ENCODE results near the gene CTXN1.

CTXN1 gene

DNA sequence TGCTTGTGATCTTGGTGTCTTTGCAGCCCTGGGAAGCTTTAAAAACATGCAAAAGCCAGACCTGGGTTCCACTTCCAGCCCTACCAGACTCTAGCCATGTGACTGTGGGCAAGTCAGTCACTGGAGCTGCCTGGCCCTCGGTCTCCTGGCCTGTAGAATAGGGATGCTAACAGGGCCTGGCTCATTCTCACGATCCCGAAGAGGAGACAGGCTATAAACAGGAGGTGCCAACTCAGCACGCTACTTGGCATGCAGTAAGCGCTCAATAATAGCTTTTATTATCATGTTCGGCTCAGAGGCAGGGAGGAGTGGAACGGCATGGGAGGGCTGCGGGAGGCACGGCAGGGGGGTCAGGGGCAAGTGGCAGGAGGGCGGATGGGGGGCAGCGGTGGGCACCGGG lies 1.7 kb downstream of the CTXN1 start:
- Histone ChIP-seq H3K79me2 (ENCODE audit: insufficient read depth, low read length) (no peaks in the 10 kb centered on the region), H3K27me3 (ENCODE audit: low read length) (no peaks in the 10 kb centered on the region), H3K4me3 (ENCODE audit: insufficient read depth, low read length, poor library complexity, severe bottlenecking) (no peak overlapping the region), H3K27ac (ENCODE audit: low read depth, low read length) (no peak overlapping the region), H4K20me1 (ENCODE audit: low read depth, low read length) (no peaks in the 10 kb centered on the region), H3K36me3 (ENCODE audit: low read length) (no peaks in the 10 kb centered on the region), H3K9ac (ENCODE audit: low read length) (no peak overlapping the region), H2AFZ (ENCODE audit: low read depth, low read length, severe bottlenecking) (no peak overlapping the region), H3K9me2 (replicated peaks; ENCODE audit: insufficient read depth, low read length) (no peaks in the 10 kb centered on the region), H3F3A (ENCODE audit: insufficient read depth) (peaks cover 5% of the 10 kb centered on the region; the same call in 1 of the 2 replicates), H3K9me3 (ENCODE audit: insufficient read depth, low read length) (no peaks in the 10 kb centered on the region), H3K4me2 (ENCODE audit: low read depth, low read length, poor library complexity, severe bottlenecking) (no peak overlapping the region)
- TF ChIP-seq, protein P1, sequence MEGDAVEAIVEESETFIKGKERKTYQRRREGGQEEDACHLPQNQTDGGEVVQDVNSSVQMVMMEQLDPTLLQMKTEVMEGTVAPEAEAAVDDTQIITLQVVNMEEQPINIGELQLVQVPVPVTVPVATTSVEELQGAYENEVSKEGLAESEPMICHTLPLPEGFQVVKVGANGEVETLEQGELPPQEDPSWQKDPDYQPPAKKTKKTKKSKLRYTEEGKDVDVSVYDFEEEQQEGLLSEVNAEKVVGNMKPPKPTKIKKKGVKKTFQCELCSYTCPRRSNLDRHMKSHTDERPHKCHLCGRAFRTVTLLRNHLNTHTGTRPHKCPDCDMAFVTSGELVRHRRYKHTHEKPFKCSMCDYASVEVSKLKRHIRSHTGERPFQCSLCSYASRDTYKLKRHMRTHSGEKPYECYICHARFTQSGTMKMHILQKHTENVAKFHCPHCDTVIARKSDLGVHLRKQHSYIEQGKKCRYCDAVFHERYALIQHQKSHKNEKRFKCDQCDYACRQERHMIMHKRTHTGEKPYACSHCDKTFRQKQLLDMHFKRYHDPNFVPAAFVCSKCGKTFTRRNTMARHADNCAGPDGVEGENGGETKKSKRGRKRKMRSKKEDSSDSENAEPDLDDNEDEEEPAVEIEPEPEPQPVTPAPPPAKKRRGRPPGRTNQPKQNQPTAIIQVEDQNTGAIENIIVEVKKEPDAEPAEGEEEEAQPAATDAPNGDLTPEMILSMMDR (IDR thresholded peaks at IDR 0.05; ENCODE audit: insufficient read depth, low read length, poor library complexity, severe bottlenecking) = no peak
- no peak for TF ChIP-seq EZH2phosphoT487 (conservative IDR thresholded peaks at IDR 0.05; ENCODE audit: low read length)

DNA sequence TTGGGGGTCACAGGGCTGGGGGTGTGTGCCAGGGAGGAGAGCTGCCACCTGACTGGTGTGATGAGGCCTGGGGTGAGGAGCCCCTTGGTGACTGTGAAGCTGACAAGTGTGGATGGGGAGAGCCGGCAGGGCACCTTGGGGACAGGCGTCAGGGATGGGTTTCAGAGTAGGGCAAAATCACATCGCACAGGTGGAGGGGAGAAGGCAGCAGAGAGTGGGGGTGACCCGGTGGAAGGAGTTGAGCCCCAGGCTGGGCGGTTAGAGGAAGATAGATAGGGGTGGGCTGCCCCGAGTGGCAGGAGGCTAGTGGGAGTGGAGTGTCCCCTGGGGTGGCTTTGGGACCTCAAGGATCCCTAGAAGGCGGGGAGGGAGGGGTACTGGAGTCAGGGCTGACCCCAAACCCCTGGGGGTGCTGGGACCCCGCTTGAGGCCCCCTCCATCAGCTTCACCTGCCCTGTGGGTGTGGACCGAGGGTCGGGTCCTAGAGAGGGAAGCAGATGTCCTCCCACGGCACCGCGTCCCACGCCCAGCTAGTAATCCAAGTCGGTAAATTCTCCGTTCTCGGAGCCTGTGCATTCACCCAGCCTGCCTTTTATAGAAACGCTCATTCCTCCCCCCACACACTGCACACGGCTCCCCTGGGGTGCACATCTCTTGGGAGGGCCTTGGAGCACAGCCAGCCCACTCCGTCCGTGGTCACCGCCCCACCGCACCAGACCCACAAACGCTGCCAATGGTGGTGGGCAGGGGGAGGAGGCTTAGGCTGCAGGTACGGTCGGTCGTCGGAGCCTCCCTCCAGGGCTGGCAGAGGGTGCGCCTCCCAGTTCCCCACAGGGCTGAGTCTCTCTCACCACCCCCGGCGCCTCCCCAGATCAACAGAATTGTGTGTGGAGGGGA lies 2.4 kb downstream of the CTXN1 start:
- Histone ChIP-seq H3K4me2 (ENCODE audit: low read depth, low read length, poor library complexity, severe bottlenecking) (no peak overlapping the region), H2AFZ (ENCODE audit: low read depth, low read length, severe bottlenecking) (no peak overlapping the region), H3K36me3 (ENCODE audit: low read length) (no peaks in the 10 kb centered on the region), H4K20me1 (ENCODE audit: low read depth, low read length) (no peaks in the 10 kb centered on the region), H3K9ac (ENCODE audit: low read length) (no peak overlapping the region), H3K4me3 (ENCODE audit: insufficient read depth, low read length, poor library complexity, severe bottlenecking) (no peak overlapping the region), H3K9me3 (ENCODE audit: insufficient read depth, low read length) (no peaks in the 10 kb centered on the region), H3K27me3 (ENCODE audit: low read length) (no peaks in the 10 kb centered on the region), H3K27ac (ENCODE audit: low read depth, low read length) (no peak overlapping the region), H3K79me2 (ENCODE audit: insufficient read depth, low read length) (no peaks in the 10 kb centered on the region), H3K9me2 (replicated peaks; ENCODE audit: insufficient read depth, low read length) (no peaks in the 10 kb centered on the region), H3F3A (ENCODE audit: insufficient read depth) (no peaks in the 10 kb centered on the region)
- TF ChIP-seq, protein P1 (IDR thresholded peaks at IDR 0.05; ENCODE audit: insufficient read depth, low read length, poor library complexity, severe bottlenecking) = no peak
- TF ChIP-seq EZH2phosphoT487 (conservative IDR thresholded peaks at IDR 0.05; ENCODE audit: low read length) = no peak

DNA sequence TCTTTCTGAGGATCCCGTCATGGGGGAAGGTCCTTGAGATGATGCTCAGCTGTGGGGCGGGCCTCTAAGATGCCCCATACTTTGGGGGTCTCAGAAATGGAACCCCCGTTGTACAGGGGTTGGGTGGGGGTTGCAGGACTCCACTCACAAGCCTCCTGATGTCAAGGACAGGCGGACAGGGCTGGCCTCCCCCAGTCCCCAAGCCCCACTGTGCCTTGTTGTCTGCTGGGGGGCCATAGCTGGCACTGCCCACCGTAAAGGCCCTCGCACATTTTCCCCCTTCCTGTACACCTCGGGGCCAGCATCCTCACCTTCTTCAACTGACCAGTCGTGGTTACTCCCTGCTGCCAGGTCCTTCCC lies 3.1 kb downstream of the CTXN1 start:
- no peak for TF ChIP-seq EZH2phosphoT487 (conservative IDR thresholded peaks at IDR 0.05; ENCODE audit: low read length)
- TF ChIP-seq, protein P1 (IDR thresholded peaks at IDR 0.05; ENCODE audit: insufficient read depth, low read length, poor library complexity, severe bottlenecking) = no peak
- no peaks in the 10 kb centered on the region for H3K27me3 ChIP-seq (ENCODE audit: low read length)
- H3K9me2 ChIP-seq (replicated peaks; ENCODE audit: insufficient read depth, low read length) = no peaks in the 10 kb centered on the region
- no peaks in the 10 kb centered on the region for H3K9me3 ChIP-seq (ENCODE audit: insufficient read depth, low read length)
- H3K27ac ChIP-seq (ENCODE audit: low read depth, low read length) = no peak overlapping the region
- no peak overlapping the region for H3K9ac ChIP-seq (ENCODE audit: low read length)
- H3F3A ChIP-seq (ENCODE audit: insufficient read depth) = no peaks in the 10 kb centered on the region
- no peaks in the 10 kb centered on the region for H3K79me2 ChIP-seq (ENCODE audit: insufficient read depth, low read length)
- no peak overlapping the region for H3K4me2 ChIP-seq (ENCODE audit: low read depth, low read length, poor library complexity, severe bottlenecking)
- H2AFZ ChIP-seq (ENCODE audit: low read depth, low read length, severe bottlenecking) = no peak overlapping the region
- no peak overlapping the region for H3K4me3 ChIP-seq (ENCODE audit: insufficient read depth, low read length, poor library complexity, severe bottlenecking)
- H3K36me3 ChIP-seq (ENCODE audit: low read length) = no peaks in the 10 kb centered on the region
- H4K20me1 ChIP-seq (ENCODE audit: low read depth, low read length) = no peaks in the 10 kb centered on the region
